ENCODE measurements around the gene DOP1A.
A peak's percentile ranks its signal among the peaks of the same experiment; 100 is the strongest.

The DOP1A gene

DNA sequence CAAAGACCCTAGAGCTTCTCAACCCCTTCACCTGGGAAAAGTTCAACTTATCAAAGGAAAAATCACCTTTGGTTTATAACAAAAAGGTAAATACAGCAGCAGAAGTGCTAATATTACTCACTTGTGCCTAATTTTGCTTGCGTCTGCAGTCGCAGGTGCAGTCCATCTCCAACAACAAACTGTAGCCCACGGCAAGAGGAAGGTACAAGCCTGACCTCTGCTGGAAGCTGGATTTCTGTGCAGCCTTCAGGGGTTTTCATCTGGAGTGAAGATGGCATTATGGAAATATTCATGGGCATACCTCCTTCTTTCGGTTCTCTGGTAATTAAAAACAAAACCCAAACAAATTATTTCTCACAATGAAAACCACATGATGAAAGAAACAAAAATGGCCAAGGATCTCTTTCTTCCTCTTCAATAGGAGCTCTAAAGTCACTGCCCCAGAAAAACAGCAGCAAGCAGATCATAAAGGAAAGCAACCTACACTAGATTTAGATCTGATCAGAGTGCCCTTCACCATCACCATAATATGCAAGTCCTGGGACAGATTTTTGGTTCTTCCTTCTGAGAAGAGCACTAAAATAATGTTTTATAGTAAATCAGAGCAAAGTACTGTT lies 9.7 kb upstream of the DOP1A start:
- TF ChIP-seq, protein P1, sequence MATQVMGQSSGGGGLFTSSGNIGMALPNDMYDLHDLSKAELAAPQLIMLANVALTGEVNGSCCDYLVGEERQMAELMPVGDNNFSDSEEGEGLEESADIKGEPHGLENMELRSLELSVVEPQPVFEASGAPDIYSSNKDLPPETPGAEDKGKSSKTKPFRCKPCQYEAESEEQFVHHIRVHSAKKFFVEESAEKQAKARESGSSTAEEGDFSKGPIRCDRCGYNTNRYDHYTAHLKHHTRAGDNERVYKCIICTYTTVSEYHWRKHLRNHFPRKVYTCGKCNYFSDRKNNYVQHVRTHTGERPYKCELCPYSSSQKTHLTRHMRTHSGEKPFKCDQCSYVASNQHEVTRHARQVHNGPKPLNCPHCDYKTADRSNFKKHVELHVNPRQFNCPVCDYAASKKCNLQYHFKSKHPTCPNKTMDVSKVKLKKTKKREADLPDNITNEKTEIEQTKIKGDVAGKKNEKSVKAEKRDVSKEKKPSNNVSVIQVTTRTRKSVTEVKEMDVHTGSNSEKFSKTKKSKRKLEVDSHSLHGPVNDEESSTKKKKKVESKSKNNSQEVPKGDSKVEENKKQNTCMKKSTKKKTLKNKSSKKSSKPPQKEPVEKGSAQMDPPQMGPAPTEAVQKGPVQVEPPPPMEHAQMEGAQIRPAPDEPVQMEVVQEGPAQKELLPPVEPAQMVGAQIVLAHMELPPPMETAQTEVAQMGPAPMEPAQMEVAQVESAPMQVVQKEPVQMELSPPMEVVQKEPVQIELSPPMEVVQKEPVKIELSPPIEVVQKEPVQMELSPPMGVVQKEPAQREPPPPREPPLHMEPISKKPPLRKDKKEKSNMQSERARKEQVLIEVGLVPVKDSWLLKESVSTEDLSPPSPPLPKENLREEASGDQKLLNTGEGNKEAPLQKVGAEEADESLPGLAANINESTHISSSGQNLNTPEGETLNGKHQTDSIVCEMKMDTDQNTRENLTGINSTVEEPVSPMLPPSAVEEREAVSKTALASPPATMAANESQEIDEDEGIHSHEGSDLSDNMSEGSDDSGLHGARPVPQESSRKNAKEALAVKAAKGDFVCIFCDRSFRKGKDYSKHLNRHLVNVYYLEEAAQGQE (IDR thresholded peaks at IDR 0.05; ENCODE audit: insufficient read depth in 1 of 2, low read depth in 2 of 2, low read length in 2 of 2): 0 out of 4 replicates have a peak, but pooled peaks of 1 of the 2 experiments have one; percentile 16
- TF ChIP-seq TAF1 (IDR thresholded peaks at IDR 0.05; ENCODE audit: borderline replicate concordance, insufficient read depth, low read length) (no peak), POLR2AphosphoS5 (IDR thresholded peaks at IDR 0.05; ENCODE audit: low read depth, low read length) (no peak)

DNA sequence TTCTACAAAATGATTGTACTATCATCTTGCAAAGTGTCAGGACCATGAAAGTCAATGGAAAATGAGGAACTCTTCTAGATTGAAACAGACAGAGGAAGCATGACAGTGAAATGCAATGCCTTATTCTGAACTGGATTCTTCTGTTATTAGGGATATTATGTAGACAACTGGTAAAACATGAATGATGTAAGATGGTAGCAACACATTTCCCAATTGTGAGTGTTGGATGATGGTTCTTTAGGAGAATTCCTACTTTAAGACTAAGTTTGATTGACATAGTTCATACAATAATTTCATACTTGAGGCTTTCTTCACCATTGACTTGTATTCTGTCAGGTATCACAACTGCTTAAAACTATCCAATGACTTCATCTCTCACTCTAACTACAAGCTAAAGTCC lies 6.3 kb upstream of the DOP1A start:
- TF ChIP-seq FOXP2 (optimal IDR thresholded peaks at IDR 0.05; ENCODE audit: borderline replicate concordance, extremely low read depth, extremely low read length, insufficient read depth) (no peak), TAF1 (IDR thresholded peaks at IDR 0.05; ENCODE audit: borderline replicate concordance, insufficient read depth, low read length) (no peak), SIN3A (IDR thresholded peaks at IDR 0.05; ENCODE audit: borderline replicate concordance, insufficient read depth, low read length) (no peak), POLR2AphosphoS5 (IDR thresholded peaks at IDR 0.05; ENCODE audit: low read depth, low read length) (no peak)
- TF ChIP-seq, protein P1 (IDR thresholded peaks at IDR 0.05; ENCODE audit: insufficient read depth in 1 of 2, low read depth in 2 of 2, low read length in 2 of 2): no peak

DNA sequence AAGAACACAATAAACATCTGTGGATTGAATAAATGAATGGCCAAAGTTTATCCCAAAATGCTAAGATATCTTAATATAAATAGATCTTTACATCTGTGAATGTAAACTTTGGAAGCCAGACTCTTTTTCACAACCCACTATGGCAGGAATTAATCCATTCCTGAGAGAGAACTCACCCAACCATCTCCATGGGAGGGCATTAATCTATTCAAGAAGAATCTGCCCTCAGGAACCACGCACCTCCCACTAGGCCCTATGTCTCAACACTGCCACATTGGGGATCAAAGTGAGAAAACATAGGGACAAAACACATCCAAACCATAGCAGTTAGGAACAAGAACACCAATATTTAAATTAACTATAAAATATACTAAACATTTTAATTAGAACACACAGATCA lies 5.2 kb upstream of the DOP1A start:
- no peak for TF ChIP-seq FOXP2 (optimal IDR thresholded peaks at IDR 0.05; ENCODE audit: borderline replicate concordance, extremely low read depth, extremely low read length, insufficient read depth)
- TF ChIP-seq, protein P1 (IDR thresholded peaks at IDR 0.05; ENCODE audit: insufficient read depth in 1 of 2, low read depth in 2 of 2, low read length in 2 of 2): no peak
- no peak for TF ChIP-seq POLR2AphosphoS5 (IDR thresholded peaks at IDR 0.05; ENCODE audit: low read depth, low read length)
- no peak for TF ChIP-seq SIN3A (IDR thresholded peaks at IDR 0.05; ENCODE audit: borderline replicate concordance, insufficient read depth, low read length)
- TF ChIP-seq TAF1 (IDR thresholded peaks at IDR 0.05; ENCODE audit: borderline replicate concordance, insufficient read depth, low read length): no peak

DNA sequence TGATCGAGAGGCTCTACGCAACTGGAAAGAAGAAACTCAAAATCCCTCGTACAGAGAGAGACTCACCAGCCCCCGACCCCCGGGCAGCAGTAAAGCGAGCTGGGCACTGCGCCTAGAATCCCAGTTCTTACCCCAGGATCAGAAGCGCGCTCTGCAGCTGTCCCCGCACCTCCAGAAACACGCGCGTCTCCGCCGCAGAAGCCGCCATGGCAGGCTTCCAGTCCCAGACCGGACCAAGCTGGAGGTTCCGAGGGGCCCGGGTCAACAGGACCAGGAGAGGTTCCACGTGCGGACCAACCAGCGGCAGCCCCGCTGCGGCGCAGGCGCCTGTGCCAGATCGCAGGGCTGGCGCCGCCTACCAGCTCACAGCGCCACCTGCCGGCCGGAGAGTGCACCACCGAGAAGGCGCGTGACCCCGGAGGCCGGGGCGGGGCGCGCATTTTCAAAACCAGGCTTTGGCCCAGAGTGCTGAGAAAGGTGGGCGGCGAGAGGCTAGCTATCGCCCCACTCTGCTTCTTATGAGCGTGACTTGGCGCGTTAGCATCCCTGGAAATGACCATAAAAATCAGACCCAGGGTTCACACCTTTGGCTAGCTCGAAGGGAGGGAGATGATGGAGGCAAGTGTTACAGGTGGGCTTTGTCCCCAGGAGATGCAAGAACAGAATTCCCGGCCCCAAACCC lies 1.8 kb upstream of the DOP1A start, which contains the start of gene UBE3D:
TSS of gene UBE3D (minus strand) at position 331 of the 682 bp plus-strand sequence. CDS start at position 208, 123 bp downstream.
- TF ChIP-seq SIN3A (IDR thresholded peaks at IDR 0.05; ENCODE audit: borderline replicate concordance, insufficient read depth, low read length) (no peak), TAF1 (IDR thresholded peaks at IDR 0.05; ENCODE audit: borderline replicate concordance, insufficient read depth, low read length) (peak; percentile 65; the same call in 1 of the 2 replicates), FOXP2 (optimal IDR thresholded peaks at IDR 0.05; ENCODE audit: borderline replicate concordance, extremely low read depth, extremely low read length, insufficient read depth) (peak; percentile 92), POLR2AphosphoS5 (IDR thresholded peaks at IDR 0.05; ENCODE audit: low read depth, low read length) (peak; percentile 88)
- TF ChIP-seq, protein P1 (IDR thresholded peaks at IDR 0.05; ENCODE audit: insufficient read depth in 1 of 2, low read depth in 2 of 2, low read length in 2 of 2): no peak
